RWPE2 (cell line): ENCODE measurements around the gene DRC1.

Experiments used
- ATAC-seq: fragments of 200-7000 bp; cut with Tn5 transposase; 3 replicates; pipeline ENCODE4 v1.9.1; 2021; ENCODE audit warnings: low read depth
- DNase-seq: peaks from one replicate; pipeline ENCODE4 v3.0.0-alpha.2; 2020; ENCODE audit warnings: low spot score
- H3K27ac ChIP-seq: fragments of 450-650 bp; 2 replicates; pipeline ENCODE4 v1.5.1; 2017; ENCODE audit warnings: mild to moderate bottlenecking; ENCODE audit not compliant: poor library complexity, severe bottlenecking
- H3K27me3 ChIP-seq: fragments of 250-450 bp; sonication (Bioruptor Pico); 2 replicates; pipeline ENCODE4 v1.5.1; 2021; ENCODE audit warnings: mild to moderate bottlenecking, moderate library complexity; ENCODE audit not compliant: insufficient read depth, poor library complexity, severe bottlenecking
- H3K36me3 ChIP-seq: fragments of 250-450 bp; sonication (Bioruptor Pico); 2 replicates; pipeline ENCODE4 v1.5.1; 2020; ENCODE audit warnings: low read depth, mild to moderate bottlenecking, moderate library complexity
- H3K4me1 ChIP-seq: fragments of 250-450 bp; sonication (Bioruptor Pico); 2 replicates; pipeline ENCODE4 v1.5.1; 2021; ENCODE audit warnings: mild to moderate bottlenecking, moderate library complexity; ENCODE audit not compliant: insufficient read depth, poor library complexity, severe bottlenecking
- H3K4me3 ChIP-seq: fragments of 250-450 bp; sonication (Bioruptor Pico); 2 replicates; pipeline ENCODE4 v1.5.1; 2021; ENCODE audit warnings: mild to moderate bottlenecking, moderate library complexity; ENCODE audit not compliant: severe bottlenecking
- H3K9me3 ChIP-seq: fragments of 250-450 bp; sonication (Bioruptor Pico); 2 replicates; pipeline ENCODE4 v1.5.1; 2021; ENCODE audit warnings: mild to moderate bottlenecking, moderate library complexity; ENCODE audit not compliant: severe bottlenecking
- CTCF ChIP-seq: fragments of 450-650 bp; IDR thresholded peaks from one replicate; pipeline ENCODE4 v1.5.1; 2017; ENCODE audit warnings: mild to moderate bottlenecking, moderate library complexity; ENCODE audit not compliant: poor library complexity, severe bottlenecking

DRC1 gene

GRCh38 chr2:26457251-26457666 lies 55.5 kb downstream of the DRC1 start:
- DNase-seq (no peak), ATAC-seq (no peak)
- Histone ChIP-seq H3K27ac (no peak overlapping the region), H3K9me3 (no peaks in the 10 kb centered on the region), H3K36me3 (no peaks in the 10 kb centered on the region), H3K4me3 (no peak overlapping the region), H3K27me3 (no peaks in the 10 kb centered on the region), H3K4me1 (no peaks in the 10 kb centered on the region)
- TF ChIP-seq CTCF = no peak

- no peak for ATAC-seq
Measured at GRCh38 chr2:26457695-26458364, 56.1 kb downstream of the DRC1 start.

GRCh38 chr2:26458365-26459042 lies 56.8 kb downstream of the DRC1 start:
- H3K27me3 ChIP-seq = no peaks in the 10 kb centered on the region
- no peak for ATAC-seq
- H3K36me3 ChIP-seq = no peaks in the 10 kb centered on the region
- no peak for TF ChIP-seq CTCF
- no peaks in the 10 kb centered on the region for H3K4me1 ChIP-seq
- DNase-seq = no peak
- H3K27ac ChIP-seq = no peak overlapping the region
- no peaks in the 10 kb centered on the region for H3K9me3 ChIP-seq
- no peak overlapping the region for H3K4me3 ChIP-seq

More at GRCh38 chr2:26457695-26458364, 56.1 kb downstream of the DRC1 start:
- Histone ChIP-seq H3K27ac (no peak overlapping the region), H3K9me3 (no peaks in the 10 kb centered on the region), H3K36me3 (no peaks in the 10 kb centered on the region), H3K4me1 (no peaks in the 10 kb centered on the region), H3K27me3 (no peaks in the 10 kb centered on the region), H3K4me3 (no peak overlapping the region)
- TF ChIP-seq CTCF = no peak
- peak; percentile 43 for DNase-seq

GRCh38 chr2:26459991-26460612 lies 58.4 kb downstream of the DRC1 start:
- Histone ChIP-seq H3K27ac (no peak overlapping the region), H3K36me3 (no peaks in the 10 kb centered on the region), H3K27me3 (no peaks in the 10 kb centered on the region), H3K4me3 (no peak overlapping the region), H3K4me1 (no peaks in the 10 kb centered on the region), H3K9me3 (no peaks in the 10 kb centered on the region)
- ATAC-seq = no peak
- no peak for TF ChIP-seq CTCF
- DNase-seq = no peak
